ENCODE data around the gene TUBB4A. TPM values are rescaled to one million over a fixed set of nuclear protein-coding genes. Genes with fewer than 3 reads are reported as not detected.

Gene TUBB4A
- total RNA-seq, 4 donors from 2014 or later = 0.22 TPM; not detected in 3

DNA sequence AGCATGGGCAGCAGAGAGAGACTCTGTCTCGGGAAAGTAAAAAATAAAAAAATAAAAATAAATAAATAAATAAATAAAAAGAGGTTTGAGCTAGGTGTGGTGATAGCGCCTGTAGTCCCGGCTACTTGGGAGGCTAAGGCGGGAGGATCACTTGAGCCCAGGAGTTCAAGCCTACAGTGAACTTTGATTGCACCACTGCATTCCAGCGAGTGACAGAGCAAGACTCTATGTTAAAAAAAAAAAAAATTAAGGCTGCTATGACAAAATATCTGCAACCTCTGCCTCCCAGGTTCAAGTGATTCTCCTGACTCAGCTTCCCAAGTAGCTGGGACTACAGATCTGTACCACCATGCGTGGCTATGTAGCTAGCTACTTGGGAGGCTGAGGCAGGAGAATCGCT lies 17.3 kb downstream of the TUBB4A start:
- TF ChIP-seq, protein P1, sequence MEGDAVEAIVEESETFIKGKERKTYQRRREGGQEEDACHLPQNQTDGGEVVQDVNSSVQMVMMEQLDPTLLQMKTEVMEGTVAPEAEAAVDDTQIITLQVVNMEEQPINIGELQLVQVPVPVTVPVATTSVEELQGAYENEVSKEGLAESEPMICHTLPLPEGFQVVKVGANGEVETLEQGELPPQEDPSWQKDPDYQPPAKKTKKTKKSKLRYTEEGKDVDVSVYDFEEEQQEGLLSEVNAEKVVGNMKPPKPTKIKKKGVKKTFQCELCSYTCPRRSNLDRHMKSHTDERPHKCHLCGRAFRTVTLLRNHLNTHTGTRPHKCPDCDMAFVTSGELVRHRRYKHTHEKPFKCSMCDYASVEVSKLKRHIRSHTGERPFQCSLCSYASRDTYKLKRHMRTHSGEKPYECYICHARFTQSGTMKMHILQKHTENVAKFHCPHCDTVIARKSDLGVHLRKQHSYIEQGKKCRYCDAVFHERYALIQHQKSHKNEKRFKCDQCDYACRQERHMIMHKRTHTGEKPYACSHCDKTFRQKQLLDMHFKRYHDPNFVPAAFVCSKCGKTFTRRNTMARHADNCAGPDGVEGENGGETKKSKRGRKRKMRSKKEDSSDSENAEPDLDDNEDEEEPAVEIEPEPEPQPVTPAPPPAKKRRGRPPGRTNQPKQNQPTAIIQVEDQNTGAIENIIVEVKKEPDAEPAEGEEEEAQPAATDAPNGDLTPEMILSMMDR (IDR thresholded peaks at IDR 0.05; ENCODE audit: low read depth) = no peak

DNA sequence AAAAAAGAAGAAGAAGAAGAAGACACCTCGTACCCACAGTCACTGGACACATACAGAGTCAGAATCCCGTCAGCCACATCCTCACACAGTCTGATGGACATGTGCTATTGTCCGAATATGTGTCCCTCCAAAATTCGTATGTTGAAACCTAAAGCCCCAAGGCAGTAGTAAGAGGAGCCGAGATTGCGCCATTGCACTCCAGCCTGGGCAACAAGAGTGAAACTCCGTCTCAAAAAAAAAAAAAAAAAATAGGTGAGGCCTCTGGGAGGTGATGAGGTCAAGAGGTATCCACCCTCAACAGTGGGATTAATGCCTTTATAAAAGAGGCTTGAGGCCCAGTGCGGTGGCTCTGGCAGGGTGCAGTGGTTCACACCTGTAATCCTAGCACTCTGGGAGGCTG lies 17.9 kb downstream of the TUBB4A start:
- TF ChIP-seq, protein P1 (IDR thresholded peaks at IDR 0.05; ENCODE audit: low read depth) = no peak

DNA sequence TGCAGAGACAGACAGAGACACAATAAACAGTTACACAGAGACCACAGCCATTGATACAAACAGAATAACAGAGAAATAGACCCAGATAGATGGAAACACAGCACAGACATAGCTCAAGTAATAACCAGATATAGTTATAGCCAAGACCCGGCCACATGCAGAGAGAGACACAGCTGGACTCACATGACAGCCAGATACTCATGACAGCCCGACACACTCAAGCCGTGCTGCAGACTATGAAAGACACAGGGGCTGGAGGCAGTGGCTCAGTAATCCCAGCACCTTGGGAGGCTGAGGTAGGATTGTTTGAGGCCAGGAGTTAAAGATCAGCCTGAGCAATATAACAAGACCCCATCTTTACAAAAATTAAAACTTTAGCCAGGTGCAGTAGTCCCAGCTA lies 18.9 kb downstream of the TUBB4A start:
- TF ChIP-seq, protein P1 (IDR thresholded peaks at IDR 0.05; ENCODE audit: low read depth) = no peak

DNA sequence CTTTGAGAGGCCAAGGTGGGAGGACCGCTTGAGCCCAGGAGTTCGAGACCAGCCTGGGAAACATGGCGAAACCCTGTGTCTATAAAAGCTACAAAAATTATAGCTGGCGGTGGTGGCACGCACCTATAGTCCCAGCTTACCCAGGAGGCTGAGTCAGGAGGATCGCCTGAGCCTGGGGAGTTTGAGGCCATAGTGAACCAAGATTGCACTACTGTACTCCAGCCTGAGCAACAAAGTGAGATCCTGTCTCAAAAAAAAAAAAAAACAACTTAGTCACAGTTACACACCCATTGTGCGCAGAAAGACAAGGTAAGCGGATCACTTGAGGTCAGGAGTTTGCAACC lies 19.8 kb downstream of the TUBB4A start:
- TF ChIP-seq, protein P1 (IDR thresholded peaks at IDR 0.05; ENCODE audit: low read depth) = no peak

DNA sequence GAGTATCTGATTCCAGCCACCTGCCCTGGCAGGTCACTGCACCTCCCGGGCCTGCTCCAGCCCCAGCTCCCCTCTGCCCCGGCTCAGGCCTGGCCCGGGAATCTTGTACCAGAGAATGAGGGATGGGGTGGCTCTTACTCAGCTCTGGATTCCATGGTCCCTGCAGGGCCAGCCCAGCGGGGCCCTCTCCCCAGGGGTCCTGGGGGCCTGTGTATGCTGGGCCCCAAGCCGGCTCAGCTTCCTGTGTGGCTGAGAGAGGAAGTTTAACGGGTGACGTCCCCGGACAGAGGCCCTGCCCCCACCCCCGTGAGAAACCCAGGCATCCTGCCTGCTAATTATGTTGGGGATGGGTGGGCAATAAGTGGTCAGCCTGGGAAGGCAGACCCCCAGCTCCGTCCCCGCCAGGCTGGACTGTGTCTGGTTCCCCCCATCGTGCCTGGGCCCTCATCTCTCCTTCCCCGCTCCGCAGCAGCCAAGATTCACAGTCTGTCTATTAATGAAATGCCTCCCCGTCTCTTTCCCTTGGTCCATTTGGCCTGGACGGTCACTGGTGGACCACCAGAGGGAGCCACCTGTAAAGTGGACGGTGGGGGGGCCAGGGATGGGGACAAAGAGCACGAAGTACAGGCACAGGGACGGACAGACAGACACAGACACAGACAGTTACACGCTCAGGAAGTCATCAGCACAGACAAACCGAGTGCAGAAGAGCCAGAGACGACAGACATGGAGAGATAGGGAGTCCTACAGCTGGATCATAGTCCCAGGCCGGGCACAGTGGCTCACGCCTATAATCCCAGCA lies 20.4 kb downstream of the TUBB4A start, which contains the start of gene DENND1C:
TSS of gene DENND1C (minus strand) at position 247 of the 802 bp plus-strand sequence. CDS start at position 155, 92 bp downstream.
- TF ChIP-seq, protein P1 (IDR thresholded peaks at IDR 0.05; ENCODE audit: low read depth) = no peak

DNA sequence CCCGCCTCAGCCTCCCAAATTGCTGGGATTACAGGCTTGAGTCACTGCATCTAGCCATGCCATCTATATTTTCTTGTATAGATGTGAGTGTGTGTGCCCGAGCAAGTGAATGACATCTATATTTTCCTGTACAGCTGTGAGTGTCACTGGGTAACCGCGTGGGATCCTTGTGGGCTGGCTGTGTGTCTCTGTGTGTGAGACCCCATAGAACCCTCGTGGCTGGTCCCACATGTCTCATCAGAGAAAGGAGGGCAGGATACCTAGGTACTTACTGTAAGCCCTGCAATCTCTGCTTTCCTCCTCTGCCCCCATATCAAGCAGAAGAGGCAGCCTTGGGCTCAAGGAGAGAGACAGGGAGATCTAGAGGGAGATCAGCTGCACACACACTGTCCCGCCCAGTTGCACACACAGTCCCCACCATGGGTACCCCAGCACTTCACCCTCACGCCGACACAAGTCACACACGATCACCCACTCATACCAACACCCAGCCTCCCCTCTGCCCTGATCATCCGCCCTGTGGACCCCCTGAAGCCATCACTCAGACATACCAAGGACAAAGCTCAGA lies 21.2 kb downstream of the TUBB4A start:
- TF ChIP-seq, protein P1 (IDR thresholded peaks at IDR 0.05; ENCODE audit: low read depth) = no peak

DNA sequence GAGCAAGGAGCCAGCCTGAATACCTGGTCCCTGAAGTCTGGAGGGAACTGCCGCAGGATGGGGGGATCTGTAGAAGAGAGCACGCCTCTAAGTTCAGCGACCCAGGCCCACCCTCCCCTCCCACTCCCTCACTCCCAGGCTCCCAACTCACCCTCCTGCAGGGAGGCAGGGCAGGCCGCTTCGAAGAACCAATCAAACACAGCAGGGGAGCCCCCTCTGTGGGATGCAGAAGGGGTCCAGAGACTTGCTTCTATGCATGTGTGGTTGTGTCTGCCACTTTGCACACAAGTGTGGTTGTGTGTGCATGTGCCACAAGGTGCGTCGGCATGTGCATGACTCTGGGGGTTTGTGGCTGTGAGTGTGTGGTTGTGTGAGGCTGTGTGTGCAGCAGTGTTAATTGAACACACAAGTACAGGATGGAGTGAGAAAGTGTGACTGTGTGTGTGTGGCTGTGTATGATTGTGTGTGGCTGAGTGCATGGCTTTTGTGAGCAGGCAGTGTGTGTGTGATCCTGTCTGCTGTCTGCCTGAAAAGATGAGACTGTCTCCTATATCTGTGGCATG lies 22.2 kb downstream of the TUBB4A start:
- TF ChIP-seq, protein P1 (IDR thresholded peaks at IDR 0.05; ENCODE audit: low read depth) = no peak
